ENCODE results near the gene CHPF. TPM values are rescaled to one million over a fixed set of nuclear protein-coding genes. Genes with fewer than 3 reads are reported as not detected.
A peak's percentile ranks its signal among the peaks of the same experiment; 100 is the strongest.

Gene CHPF
- polyA plus RNA-seq, 1 donor: 81.8 TPM

GRCh38 chr2:219512524-219513216 is 30.9 kb downstream of the CHPF start:
- Histone ChIP-seq H3K4me3 (ENCODE audit: low read length) (no peak overlapping the region), H3K27me3 (ENCODE audit: control insufficient read depth, insufficient read depth, low read length) (peaks cover 90% of the 10 kb centered on the region), H3K27ac (ENCODE audit: low read length) (no peak overlapping the region), H3K9me3 (ENCODE audit: control insufficient read depth, low read depth, low read length) (peaks cover 19% of the 10 kb centered on the region), H3K36me3 (ENCODE audit: control insufficient read depth, insufficient read depth, low read length) (no peaks in the 10 kb centered on the region), H3K4me1 (ENCODE audit: control insufficient read depth, insufficient read depth, low read length) (peaks cover 28% of the 10 kb centered on the region)
- no peak for DNase-seq
- no CpG with 5 or more reads among the region's 16 CpGs for WGBS (ENCODE audit: insufficient coverage, low lambda C conversion rate)

GRCh38 chr2:219511547-219512325 is 31.9 kb downstream of the CHPF start:
- Histone ChIP-seq H3K4me1 (ENCODE audit: control insufficient read depth, insufficient read depth, low read length) (peaks cover 28% of the 10 kb centered on the region), H3K27ac (ENCODE audit: low read length) (no peak overlapping the region), H3K4me3 (ENCODE audit: low read length) (no peak overlapping the region), H3K9me3 (ENCODE audit: control insufficient read depth, low read depth, low read length) (peaks cover 19% of the 10 kb centered on the region), H3K27me3 (ENCODE audit: control insufficient read depth, insufficient read depth, low read length) (peaks cover 82% of the 10 kb centered on the region), H3K36me3 (ENCODE audit: control insufficient read depth, insufficient read depth, low read length) (peaks cover 6% of the 10 kb centered on the region)
- DNase-seq: no peak
- WGBS (ENCODE audit: insufficient coverage, low lambda C conversion rate): no CpG with 5 or more reads among the region's 15 CpGs

DNA sequence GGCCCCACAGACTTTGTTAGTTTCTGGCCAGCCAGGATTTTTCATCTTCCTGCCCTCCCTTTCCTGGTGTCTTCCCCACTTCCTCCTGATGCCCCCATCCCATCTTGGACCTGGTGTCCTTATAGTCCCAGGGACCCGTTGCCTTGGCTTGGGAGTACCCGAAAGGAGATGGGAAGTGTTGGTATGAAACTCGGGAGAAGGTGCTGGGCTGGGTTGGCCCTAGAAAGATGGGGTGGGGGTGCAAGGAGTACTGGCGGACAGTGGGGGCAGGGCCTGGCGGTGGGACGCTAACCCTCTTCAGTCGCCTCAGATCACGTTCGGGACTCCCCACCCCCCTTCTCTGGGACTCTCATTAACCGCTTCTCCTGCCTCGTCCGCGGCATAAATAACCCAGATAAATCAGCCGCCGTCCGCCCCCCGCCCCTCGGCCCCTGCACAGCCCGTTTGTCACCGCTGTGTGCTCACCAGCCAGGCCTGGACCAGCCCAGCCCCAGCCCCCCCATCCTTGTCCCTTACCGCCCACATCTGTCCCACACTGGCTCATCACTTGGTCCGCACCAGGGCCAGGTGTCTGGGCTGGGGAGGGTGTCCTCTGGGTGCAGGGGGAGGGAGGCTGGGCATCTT is 33.0 kb downstream of the CHPF start:
- H3K27ac ChIP-seq (ENCODE audit: low read length): no peak overlapping the region
- H3K4me3 ChIP-seq (ENCODE audit: low read length): no peak overlapping the region
- peaks cover 70% of the 10 kb centered on the region for H3K27me3 ChIP-seq (ENCODE audit: control insufficient read depth, insufficient read depth, low read length)
- H3K4me1 ChIP-seq (ENCODE audit: control insufficient read depth, insufficient read depth, low read length): peaks cover 28% of the 10 kb centered on the region
- H3K9me3 ChIP-seq (ENCODE audit: control insufficient read depth, low read depth, low read length): peaks cover 19% of the 10 kb centered on the region
- DNase-seq: no peak
- H3K36me3 ChIP-seq (ENCODE audit: control insufficient read depth, insufficient read depth, low read length): peaks cover 17% of the 10 kb centered on the region
- WGBS (ENCODE audit: insufficient coverage, low lambda C conversion rate): no CpG with 5 or more reads among the region's 22 CpGs

DNA sequence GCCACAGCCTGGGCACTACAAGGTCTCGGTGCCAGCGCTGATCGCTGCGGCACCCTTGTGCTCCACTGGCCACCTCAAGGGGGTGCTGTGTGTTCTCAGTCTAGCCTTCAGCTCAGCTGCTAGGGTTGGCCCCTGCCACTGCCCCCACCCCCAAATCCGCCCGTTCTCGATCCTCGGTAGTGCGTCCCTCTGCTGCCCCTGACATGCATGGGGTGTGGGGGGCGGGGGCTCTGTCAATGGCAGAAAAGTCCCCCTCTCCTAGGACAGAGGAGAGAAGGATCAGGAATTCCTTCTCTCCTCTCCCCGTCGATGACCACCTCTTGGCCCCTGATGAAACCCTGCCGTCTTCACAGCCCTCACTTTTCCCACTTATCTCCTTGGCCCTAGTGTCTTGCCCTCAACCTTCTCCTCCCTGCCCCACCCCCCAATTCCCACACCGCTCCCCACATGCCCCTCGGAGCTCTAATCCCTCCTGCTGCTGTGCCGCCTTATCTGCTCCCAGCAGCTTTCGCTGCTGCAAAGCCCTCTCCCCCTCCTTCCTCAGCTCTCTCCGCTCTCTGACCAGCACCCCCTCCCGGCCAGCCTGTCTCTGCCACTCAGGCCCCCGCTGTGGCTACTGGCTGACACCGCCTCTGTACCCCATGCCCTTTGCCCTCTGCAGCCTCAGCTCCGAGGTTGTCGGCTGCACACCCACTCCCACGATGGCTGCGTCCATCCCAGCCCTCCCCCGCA is 33.7 kb downstream of the CHPF start:
- Histone ChIP-seq H3K36me3 (ENCODE audit: control insufficient read depth, insufficient read depth, low read length) (peaks cover 22% of the 10 kb centered on the region), H3K4me3 (ENCODE audit: low read length) (no peak overlapping the region), H3K9me3 (ENCODE audit: control insufficient read depth, low read depth, low read length) (peaks cover 18% of the 10 kb centered on the region), H3K27ac (ENCODE audit: low read length) (no peak overlapping the region), H3K27me3 (ENCODE audit: control insufficient read depth, insufficient read depth, low read length) (peaks cover 64% of the 10 kb centered on the region), H3K4me1 (ENCODE audit: control insufficient read depth, insufficient read depth, low read length) (peaks cover 28% of the 10 kb centered on the region)
- 0% methylated on average over 1 of the region's 26 CpGs for WGBS (ENCODE audit: insufficient coverage, low lambda C conversion rate)
- DNase-seq: peak in 1 of 2 donors; percentile 55

- Histone ChIP-seq H3K9me3 (ENCODE audit: control insufficient read depth, low read depth, low read length) (peaks cover 12% of the 10 kb centered on the region), H3K36me3 (ENCODE audit: control insufficient read depth, insufficient read depth, low read length) (peaks cover 29% of the 10 kb centered on the region), H3K4me1 (ENCODE audit: control insufficient read depth, insufficient read depth, low read length) (peaks cover 26% of the 10 kb centered on the region), H3K27me3 (ENCODE audit: control insufficient read depth, insufficient read depth, low read length) (peaks cover 56% of the 10 kb centered on the region), H3K27ac (ENCODE audit: low read length) (no peak overlapping the region), H3K4me3 (ENCODE audit: low read length) (no peak overlapping the region)
- DNase-seq: no peak
- no CpG with 5 or more reads among the region's 14 CpGs for WGBS (ENCODE audit: insufficient coverage, low lambda C conversion rate)
Observed at GRCh38 chr2:219508971-219509779, 34.4 kb downstream of the CHPF start.

DNA sequence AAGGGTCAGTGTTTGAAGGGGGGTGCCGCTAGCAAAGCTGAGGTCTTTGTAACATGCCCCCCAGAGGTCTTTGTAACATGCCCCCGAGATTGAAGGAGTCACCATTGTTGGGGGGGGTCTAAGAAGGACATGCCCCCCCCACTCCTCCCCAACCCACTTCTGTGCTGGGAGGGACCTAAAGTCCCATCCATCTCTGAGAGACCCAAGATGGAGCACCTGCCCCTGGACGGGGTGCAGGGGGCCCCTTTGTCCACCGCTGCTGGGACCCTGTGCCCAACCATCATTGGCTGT is 35.2 kb downstream of the CHPF start:
- peaks cover 48% of the 10 kb centered on the region for H3K27me3 ChIP-seq (ENCODE audit: control insufficient read depth, insufficient read depth, low read length)
- WGBS (ENCODE audit: insufficient coverage, low lambda C conversion rate): no CpG with 5 or more reads among the region's 4 CpGs
- peaks cover 12% of the 10 kb centered on the region for H3K9me3 ChIP-seq (ENCODE audit: control insufficient read depth, low read depth, low read length)
- peaks cover 24% of the 10 kb centered on the region for H3K4me1 ChIP-seq (ENCODE audit: control insufficient read depth, insufficient read depth, low read length)
- peaks cover 37% of the 10 kb centered on the region for H3K36me3 ChIP-seq (ENCODE audit: control insufficient read depth, insufficient read depth, low read length)
- H3K27ac ChIP-seq (ENCODE audit: low read length): no peak overlapping the region
- DNase-seq: no peak
- H3K4me3 ChIP-seq (ENCODE audit: low read length): no peak overlapping the region

DNA sequence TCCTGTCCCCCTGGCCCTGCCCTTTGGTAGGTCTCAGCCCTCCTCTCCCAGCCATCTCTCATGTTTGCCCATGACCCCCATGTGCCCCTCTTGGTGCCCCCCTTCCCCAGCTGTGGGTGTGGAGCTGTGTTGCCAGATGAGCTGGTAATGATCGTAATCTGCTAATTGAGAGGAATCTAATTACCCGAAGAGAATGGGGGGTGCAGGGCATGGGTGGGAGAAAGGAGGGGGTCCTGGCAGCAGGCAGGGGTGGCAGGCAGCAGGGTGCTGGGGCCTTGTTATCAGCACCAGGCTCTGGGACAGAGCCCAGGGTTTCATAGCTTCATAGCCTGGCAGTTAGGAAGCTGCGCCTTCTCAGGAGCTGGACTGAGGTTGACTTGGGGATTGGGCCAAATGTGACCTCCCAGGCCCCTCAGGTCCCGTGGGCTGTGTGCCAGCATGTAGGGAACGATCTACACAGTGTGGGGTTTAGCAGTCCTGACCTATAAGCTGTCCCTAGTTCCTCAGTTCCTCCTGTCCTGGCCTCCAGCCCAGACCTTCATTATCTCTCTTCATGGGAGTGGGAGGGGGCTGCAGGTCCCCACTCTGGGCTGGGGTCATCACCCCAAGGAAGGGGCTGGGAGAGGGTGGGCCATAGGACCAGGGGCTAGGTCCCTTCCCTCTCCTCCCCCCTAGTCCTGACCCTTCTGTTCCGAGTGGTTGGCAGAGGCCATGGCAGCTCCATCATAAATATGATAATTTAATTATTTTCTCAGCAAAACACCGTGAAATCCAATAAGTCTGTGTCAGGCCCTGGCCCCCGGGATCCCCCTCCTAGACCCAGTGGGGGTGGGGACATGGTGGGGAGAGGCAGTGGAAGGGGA is 35.8 kb downstream of the CHPF start:
- peaks cover 42% of the 10 kb centered on the region for H3K27me3 ChIP-seq (ENCODE audit: control insufficient read depth, insufficient read depth, low read length)
- H3K4me1 ChIP-seq (ENCODE audit: control insufficient read depth, insufficient read depth, low read length): peaks cover 23% of the 10 kb centered on the region
- DNase-seq: no peak
- WGBS (ENCODE audit: insufficient coverage, low lambda C conversion rate): no CpG with 5 or more reads among the region's 8 CpGs
- H3K27ac ChIP-seq (ENCODE audit: low read length): no peak overlapping the region
- peaks cover 11% of the 10 kb centered on the region for H3K9me3 ChIP-seq (ENCODE audit: control insufficient read depth, low read depth, low read length)
- H3K36me3 ChIP-seq (ENCODE audit: control insufficient read depth, insufficient read depth, low read length): peaks cover 40% of the 10 kb centered on the region
- H3K4me3 ChIP-seq (ENCODE audit: low read length): no peak overlapping the region

DNA sequence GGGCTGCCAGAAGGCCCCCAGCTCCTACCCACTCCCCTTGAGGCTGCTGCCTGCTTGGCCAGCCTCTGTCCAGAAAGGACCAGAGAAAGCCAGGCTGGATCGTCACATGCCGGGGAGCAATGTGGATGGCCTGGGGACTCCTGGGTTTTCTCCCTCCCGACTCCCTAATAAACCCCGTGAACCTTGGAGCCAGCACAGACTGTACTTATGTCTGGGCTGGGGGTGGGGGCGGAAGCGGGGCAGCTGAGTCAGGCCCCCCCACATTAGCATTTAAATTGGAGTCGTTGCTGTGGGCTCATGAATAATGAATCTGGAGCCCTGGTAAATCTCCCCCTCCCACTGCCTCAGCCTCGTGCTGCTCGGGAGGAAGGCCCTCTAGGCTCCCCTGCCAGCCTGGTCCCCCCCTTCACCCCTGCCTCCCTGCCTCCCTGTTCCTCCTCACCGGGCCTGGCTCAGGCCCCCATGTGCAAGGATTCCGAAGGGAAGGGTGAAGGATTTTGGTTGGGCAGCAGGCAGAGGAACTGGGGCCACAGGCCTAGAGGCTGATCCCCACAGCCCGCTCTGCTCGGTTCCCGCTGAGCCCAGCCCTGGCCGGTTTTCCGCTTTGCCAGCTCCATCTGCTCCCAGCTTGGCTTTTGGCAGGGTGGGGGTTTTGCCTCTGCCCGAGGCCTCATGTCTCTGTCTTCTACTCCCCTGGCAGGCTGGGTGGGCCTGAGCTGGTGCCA is 36.6 kb downstream of the CHPF start:
- Histone ChIP-seq H3K27ac (ENCODE audit: low read length) (no peak overlapping the region), H3K27me3 (ENCODE audit: control insufficient read depth, insufficient read depth, low read length) (peaks cover 34% of the 10 kb centered on the region), H3K4me3 (ENCODE audit: low read length) (no peak overlapping the region), H3K9me3 (ENCODE audit: control insufficient read depth, low read depth, low read length) (peaks cover 9% of the 10 kb centered on the region), H3K36me3 (ENCODE audit: control insufficient read depth, insufficient read depth, low read length) (peaks cover 46% of the 10 kb centered on the region), H3K4me1 (ENCODE audit: control insufficient read depth, insufficient read depth, low read length) (peaks cover 21% of the 10 kb centered on the region)
- WGBS (ENCODE audit: insufficient coverage, low lambda C conversion rate): no CpG with 5 or more reads among the region's 17 CpGs
- no peak for DNase-seq

Measured in large intestine (tissue), 3 donors.